ENCODE results near the gene UROC1.
A peak's percentile ranks its signal among the peaks of the same experiment; 100 is the strongest.

UROC1 gene

DNA sequence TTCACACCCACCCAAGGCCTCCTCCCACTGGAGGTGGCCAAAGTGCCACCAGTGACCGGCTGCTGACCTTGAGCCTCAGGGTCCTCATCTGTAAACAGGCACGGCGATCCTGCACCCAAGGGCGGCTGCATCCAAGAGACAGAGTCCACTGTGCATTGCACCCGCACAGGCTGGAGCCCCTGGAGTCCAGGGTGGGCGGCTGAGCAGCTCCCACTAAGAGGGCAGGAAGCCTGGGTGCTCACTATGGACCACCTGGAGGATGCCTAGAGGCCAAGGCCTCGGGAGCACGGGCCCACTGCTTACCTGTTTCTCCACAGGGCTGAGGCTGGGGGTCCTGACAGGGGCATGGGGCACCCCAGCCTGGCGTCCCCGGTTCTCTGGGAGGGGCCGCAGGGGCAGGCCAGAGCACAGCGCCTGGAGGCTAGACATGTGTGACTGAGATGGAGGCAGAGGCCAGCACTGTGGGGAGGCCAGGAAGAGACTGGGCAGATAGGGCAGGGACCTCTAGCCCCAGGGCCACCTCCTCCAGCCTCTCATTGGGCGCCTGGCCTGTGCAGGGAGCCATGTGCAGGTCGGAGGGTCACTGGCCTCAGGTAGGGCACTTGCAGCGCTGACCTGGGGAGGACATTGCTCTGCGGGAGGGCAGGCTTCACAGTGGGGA lies at the start of gene UROC1:
UROC1 (minus strand) TSS at position 483 of the 661 bp plus-strand sequence; CDS start at position 429, 54 bp downstream.
- no peak for DNase-seq

DNA sequence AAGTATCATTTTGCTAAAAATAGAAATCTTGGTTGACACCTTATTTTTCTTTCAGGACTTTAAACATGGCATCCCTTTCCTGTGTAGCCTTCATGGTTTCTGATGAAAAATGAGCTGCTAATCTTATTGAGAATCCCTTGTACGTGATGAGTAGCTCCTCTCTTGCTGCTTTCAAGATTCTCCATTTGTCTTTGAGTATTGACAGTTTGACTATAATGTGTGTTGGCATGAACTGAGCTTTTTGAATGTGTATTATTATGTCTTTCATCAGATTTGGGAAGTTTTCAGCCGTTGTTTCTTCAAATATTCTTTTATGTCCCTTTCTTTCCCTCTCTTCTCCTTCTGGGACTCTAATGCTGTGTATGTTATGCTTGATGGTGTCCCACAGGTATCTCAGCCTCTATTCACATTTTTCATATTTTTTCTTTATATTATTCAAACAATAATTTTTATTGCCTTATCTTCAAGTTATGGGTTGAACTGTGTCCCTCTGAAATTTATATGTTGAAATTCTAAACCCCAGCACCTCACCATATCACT lies 45.2 kb upstream of the UROC1 start:
- DNase-seq, result no peak

DNA sequence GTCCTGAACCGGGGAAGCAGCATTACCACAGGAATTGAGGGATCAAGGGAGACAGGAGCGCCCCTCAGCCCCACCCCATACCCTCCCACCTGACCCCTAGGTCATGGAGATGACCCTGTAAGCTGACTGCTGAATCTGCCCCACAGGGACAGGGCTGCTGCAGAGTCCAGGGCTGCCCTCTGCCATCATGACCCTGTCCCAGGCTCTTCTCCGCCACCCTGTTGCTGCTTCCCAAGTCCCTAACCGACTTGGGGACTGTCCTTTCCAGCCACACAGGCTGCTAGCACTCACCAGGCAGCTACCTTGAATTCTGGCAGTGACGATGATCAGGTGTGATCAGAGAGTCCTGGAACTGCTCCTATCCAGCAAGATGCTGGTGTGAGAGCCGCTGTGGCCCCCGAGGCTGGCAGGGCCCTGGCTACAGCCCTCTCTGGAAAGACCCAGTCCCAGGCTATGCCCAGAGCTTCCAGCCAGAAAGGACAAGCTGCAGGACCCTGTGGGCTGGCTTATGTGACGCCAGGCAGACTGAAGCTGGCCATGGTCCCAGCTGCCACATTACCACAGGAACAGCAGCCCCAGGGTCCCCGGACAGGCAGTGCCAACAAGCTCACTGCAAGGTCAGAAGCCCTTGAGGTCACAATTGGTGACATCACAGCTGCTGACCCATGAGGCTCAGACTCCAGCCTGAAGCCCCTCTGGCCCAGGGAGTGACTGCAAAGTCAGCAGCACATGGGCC lies 40.9 kb upstream of the UROC1 start, which contains the start of gene C3orf22:
C3orf22 (minus strand) TSS at position 597 of the 736 bp plus-strand sequence. CDS start 5,542 bp downstream, outside the sequence.
- DNase-seq, result no peak

DNA sequence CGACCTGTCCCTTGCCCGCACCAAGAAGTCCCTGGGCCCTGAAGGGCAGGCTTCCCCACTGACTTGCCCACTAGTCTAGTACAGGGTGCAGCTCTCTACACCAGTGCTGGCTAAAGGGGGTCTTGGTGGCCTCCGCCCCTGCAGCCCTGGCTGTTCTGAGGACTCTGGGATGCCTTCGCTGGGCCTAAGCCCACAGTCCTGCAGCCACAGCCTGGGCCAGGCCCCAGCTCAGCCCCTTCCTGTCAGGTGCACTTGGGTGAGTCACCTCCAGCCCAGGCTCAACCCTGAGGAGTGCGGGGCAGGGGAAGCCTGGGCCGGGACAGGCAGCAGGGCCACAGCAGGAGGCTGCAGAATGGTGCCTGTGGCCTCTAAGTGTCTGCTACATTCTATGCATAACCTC lies 40.2 kb upstream of the UROC1 start:
- no peak for DNase-seq

DNA sequence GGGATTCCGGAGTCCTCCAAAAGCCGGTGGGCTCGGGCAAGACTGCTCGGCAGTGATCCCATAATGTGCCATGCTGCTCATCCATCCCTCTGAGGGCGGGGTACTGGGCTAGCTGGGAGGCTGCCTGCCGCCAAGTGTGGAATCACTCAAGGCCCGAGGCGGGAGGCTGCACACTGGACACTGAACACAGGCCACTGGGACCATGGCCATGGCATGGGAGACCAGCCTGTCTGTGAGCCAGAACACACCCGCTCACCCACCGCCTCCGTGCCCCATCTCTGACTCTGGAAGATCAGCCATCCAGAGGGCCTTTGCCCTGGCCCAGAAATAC lies 39.8 kb upstream of the UROC1 start:
- no peak for DNase-seq

DNA sequence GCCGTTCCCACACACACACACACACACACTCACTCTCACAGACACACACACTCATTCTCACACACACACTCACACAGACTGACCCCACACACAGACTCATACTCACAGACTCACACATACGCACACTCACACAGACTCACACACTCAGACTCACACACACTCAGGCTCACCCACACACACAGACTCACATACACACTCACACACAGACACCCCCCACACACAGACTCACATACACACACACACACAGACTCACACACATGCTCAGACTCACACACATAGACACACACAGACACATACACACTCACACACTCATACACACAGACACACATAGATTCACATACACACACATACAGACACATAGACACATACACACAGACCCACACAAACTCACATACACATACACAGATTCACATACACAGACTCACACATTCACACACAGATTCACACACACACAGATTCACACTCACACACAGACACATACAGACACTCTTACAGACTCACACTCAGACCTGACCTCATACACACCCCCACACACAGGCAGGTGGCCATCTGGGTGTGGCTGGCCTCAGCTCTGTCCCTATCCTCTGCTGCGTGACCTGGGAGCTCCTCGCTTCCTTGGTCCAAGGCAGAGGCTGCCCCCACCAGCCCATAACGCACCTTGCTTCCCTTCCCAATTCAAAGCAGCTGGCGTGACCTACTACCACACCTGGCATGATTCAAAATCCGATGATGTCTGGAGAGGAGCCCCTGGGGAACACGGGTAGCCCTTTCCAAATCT lies 39.3 kb upstream of the UROC1 start:
- no peak for DNase-seq

DNA sequence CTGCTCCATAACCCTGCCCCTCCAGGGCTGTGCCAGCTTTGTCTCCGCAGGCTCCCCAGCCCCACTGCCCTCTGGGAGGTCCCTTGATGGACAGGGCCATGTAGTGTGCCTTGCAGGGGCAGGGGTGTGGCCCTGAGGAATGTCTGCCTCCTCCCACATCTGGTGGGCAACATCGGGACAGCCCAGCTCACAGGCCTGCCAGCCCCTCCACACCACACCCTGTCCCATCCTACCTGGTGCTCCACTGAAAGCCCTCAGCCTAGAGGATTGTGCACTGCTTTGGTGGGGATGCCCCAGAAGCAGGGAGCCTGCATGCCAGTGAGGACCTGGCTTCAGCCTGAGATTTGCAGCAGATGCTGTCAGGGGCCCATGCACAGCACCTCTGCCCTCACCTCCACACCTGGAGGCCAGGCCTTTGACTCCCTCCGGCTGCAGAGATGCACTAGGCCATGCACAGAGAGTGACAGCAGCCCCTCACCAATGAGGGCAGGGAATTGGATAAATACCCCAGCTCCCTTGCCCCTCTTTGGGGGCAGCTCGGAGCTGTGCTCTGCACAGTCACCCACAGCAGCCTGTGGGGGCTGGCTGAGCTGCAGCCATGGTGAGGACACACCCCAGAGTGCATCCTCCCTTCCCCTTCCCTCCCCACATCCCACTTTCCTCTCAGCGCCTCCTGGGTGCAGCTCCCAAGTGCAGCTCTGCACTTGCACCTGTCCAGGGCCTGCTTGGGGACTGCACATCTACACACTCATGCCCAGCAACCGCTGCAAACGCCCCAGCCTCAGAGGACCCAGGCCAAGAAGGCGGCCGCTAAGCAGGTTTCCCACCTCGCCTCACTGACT lies 38.4 kb upstream of the UROC1 start:
- no peak for DNase-seq

DNA sequence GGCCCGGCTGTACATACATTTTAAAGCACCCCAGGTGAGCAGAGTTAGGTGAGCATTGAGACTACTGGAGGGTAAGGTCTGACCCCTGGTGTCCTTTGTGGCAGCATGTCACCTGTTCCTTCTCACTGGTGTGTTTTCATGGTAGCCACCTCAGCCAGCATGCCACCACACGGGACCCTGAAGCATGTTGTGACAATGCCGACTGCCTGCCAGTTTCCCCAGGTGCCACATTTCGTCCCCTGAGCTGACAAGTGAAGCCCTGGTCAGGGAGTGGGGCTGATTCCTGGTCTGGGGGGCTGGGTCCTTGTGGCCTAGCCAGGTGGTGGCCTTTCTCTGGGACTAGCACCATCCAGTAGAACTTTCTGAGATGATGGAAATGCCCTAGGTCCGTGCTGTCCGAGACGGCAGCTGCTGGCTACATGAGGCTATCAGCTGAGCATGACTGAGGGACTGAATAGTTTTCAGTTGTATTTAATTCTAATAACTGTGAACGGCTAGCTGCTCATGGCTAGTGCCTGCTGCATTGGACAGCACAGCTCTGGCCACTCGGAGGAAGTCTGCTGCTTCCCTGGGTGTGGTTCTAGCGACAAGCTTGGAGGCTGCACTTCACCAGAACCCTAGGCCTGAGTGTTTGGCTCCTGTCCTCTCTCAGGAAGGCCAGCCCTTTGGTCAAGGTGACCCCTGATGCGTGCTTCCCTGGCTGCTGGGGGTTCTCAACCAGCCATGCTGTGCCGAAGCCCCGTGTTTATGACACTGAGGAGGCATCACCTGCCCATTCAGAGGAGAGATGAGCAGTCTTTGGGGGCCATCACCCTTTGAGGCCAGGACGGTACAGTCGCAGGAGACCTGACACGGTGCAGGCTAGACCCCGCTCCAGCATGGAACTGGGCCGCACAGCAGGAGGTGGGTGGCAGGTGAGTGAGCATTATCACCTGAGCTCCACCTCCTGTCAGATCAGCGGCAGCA lies 37.3 kb upstream of the UROC1 start:
- DNase-seq, result no peak

DNA sequence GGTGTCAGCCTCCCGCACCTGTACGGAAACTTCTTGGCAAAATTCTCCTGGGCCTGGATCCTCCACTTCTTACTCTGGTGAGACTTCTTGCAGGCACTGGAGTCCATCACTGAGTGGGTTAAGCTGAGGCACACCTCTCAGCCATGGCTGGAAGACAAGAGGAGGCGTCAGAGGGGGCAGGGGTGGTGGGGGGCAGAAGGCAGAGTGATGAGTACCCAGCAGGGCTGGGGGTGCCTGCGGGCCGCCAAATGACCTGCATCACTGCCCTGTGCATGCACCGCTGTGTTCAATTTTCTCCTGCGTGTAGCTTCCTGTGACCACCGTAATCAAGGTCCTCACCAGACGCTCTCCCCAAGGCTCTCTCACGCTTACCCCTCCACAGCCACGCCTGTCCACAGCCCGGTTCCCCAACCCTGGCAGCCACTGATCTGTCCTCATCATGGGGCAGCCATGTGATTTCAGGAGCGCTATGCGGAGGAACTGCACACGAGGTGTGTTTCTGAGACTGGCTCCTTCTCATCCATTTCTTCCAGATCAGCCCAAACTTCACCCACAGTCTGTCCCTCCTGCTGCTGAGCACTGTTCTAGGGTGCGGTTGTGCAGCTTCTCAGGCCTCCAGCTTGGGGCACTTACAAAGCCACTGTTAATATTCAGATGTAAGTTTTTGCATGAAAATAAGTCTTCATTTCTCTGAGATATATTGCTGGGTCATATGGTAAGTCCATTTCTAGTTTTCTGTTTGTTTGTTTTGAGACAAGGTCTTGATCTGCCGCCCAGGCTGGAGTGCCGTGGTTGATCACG lies 35.9 kb upstream of the UROC1 start:
- no peak for DNase-seq

DNA sequence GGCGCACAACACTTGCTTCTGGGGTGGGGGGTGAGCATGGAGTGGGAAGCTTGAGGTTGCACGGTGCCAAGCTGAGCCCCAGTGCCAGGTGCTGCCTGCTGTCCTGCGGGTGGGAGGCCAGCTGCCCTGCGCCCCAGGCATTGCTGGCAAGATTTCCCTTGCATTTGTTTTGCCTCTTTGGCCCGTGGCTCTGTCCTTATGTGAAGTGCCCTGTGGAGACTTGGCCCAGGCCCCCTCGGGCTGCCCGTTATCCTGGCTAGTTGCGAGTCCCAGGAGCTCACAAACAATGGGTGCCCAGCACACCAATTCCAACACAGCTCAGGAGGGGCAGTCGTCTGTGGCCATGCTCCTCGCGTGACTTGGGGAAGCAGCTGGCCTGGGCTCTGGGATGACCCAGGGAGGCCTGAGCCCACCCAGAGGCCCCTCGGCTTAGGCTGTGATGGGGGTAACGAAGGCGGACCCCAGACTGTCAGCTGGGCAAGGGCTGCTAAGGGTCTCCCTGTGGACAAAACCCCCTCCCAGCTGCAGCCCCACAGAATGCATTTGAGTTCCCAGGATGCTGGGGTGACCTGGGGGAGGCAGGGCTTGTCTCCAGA lies 35.2 kb upstream of the UROC1 start:
- DNase-seq, result no peak

DNA sequence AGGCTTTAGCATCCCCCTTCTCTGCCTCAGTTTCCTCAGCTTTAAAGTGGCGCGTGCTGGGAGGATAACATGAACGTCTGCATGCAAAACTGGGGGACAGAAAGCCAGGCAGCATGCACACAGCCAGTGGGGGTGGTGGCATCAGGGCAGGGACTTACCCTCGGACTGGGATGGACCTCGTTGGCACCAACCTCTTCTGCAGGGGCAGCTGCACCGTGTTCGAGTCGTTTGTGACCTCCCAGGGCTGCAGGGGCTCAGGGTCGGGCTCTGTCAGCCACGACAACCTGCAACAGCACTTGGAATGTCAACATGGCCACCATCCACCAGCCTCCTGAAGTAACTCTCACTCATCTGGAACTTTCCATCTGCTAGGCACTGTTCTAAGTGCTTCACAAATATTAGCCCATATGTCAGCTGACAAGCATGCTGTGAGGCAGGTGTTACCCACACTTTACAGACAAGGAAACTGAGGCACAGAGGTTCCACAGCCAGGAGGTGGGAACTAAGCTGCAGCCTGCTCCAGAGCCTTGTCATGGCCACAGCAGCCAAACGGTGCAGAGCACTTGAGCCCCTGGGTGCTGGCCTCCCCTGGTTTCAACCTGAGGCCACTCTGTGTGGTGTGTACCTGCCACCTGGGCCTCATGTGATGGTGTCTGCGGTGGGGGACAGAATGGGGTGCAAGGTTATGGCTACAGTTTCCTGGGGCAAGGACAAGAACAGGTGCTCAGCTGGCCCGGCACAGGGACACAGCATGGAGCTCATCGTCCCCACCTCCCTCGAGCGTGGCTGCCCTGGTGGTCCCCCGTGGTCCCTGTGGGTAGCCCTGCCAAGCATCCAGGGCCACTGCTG lies 34.5 kb upstream of the UROC1 start:
- DNase-seq, result no peak

DNA sequence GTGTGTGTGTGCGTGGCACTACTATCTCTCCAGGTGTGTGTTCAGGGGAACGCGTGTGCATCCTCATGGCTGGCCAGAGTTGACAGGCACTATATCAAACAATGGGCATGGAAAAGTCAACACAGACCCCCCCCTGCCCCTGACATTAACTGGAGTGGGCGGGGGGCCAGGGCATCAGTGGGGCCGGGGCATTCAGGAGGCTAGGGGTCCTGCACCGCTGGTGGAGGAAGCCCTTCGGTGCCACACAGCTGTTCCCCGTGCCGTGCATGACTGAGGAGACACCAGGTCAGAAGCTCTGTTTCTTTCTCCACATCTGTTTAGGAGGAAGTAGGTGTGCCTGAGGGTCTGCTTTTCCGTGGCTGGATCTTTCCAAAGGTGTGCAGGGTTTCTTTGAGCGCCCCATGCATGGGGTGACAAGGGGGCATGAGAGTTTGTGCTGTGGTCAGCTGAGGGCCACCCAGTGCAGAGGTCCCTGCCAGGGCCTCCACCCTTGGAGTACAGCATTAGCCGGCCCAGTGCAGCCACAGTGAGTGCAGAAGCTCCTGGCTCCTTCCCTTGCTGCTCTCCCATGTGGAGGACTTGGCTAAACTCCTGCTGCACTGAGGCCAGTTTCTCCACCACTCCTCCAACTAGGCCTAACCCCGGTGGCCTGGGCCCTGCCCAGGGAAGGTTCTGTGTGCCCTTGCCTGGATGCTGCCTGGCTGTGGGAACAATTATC lies 33.7 kb upstream of the UROC1 start:
- DNase-seq, result peak in 1 of 2 experiments; percentile 5

DNA sequence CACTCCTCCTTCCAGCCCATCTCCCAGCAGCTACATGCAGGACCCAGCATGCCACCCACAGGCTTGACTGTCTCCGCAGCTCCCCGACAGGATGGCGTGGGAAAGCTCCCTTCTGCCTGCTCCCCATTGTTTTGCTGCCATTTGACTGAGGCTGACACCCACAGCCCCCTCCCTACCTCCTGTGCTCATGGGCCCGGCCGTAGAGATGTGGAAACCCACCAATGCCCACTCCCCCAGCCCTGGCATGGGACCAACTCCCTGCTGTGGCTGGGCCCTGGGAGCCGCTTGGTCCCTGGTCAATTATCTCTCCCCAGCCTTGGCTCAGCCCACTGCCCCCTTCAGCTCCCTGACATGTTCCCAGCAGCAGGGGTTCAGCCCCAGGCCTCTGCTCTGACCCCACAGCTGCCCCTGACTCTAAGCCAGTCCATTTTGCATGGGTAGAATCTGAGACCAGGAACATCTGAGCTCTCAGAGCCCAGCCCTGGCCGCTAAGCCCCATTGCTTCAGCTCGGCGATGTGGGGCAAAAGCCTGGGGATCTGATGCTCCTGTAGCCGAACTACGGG lies 33.0 kb upstream of the UROC1 start:
- no peak for DNase-seq

DNA sequence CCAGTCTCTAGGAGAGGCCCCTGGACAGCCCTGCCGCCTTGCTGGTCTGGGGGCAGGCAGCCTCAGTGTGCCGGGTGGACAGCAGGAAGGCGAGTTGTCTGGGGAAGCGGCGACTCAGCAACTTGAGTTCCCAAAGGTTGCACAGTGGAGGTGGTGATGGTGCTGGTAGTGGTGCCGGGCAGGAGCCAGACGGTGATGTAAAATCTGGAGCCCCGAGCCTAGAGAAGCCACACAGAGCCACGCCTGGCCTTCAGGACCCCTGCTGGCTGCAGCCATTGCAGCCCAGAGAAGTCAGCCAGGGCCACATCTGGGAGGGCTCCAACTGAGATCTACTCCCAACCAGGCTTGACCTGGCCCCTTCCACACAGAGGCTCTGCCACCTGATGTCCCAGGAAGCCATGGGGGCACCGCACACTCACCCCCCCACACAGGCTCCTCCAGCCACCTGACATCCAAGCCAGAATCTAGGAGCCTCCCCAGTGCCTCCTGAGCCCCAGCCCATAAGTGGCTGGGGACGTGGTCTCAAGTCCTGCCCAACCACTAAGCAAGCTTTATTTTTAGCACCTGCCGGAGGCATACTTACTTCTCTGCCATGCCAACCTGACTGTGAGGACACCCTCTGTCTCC lies 32.4 kb upstream of the UROC1 start:
- no peak for DNase-seq

DNA sequence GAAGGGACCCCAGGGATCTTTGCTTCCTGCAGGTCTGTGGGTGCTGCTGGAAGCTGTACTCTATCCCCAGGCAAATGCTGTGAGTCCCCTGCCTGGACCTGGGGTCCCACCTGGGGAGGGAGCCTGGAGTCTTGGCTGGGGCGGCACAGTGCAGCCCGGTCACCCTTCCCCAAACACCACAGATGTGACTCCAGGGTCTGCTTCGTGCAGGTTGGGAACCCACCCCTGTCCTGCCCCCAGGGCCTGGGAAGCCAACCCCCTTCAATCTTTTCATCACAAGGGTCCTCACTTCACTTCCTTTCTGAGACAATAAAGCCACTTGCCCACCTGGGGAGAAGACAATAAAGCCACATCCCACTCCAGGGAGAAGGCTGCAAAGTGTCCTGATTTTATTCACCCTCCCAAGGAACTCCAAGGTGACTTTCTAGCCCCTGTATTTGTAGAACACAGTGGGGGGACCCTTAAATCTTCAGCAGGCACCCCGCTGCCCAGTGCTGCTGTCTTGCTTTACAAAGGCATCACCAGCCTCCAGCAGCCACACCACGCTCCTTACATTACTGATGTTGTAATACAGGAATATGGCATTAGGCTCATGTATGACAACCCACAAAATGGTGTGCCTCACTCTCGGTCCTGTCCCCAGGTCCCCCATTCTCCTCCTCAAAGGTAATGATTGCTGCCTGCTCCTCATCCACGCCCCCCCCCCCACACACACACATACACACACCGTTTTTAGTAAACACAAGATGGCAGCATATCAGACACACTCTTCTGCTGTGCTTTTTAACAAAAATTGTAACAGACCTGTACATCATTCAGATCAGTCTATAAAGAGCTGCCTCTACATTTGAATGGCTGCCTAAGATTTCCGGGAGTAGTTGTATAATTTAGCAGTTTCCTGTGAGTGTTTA lies 31.2 kb upstream of the UROC1 start:
- no peak for DNase-seq

DNA sequence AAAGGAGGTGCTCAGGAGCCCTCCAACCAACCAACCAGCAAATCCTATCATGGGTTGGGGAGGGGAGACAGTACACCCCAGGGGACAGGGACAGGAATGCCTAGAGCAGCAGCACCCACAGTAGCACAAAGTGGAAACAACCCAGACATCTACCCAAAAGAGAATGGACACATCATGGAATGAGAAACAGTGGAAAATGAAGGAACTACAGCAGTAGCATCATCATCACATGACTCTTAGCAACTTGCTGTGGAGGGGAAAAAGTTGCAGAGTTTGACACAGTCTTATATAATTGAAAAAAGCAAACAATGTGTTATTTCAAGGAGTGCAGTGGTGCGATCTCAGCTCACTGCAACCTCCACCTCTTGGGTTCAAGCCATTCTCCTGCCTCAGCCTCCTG lies 30.1 kb upstream of the UROC1 start:
- DNase-seq, result no peak

All from cerebellar nuclear complex (tissue), 1 donor.